Hematopoietic multipotent progenitor cell treated with erythropoietin and hydrocortisone succinate and interleukin-3 and kit ligand, for 6 days (in vitro differentiated cells): ENCODE measurements around the gene CADPS2.
"Not testable (repeated sequence)": the region's sequence is repeated elsewhere in the genome, so short reads cannot be mapped to it uniquely, and the experiment has no call there.

Experiments
- DNase-seq: peaks from one replicate; pipeline ENCODE4 v3.0.0-alpha.2; 2015

The CADPS2 gene

DNA sequence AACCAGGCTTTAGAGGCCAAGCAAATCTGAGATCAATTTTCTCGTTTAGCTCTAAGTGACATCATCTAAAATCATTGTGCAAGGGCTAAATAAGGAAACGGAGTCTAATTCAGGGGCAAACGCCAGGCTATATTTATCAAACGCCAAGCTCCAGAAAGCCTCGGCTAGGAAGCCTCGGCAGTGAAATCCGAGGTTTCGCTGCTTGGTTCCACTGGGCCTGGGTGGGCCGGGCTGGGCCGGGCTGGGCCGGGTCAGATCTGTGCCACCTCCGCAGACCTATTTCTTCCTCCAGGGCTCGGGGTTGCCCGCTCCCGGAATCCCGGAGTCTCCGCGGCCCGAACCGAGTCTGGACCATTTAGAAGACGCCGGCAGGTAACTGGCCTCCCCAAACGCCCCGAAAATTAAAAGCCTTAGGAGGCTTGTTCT lies 581.3 kb downstream of the CADPS2 start:
- DNase-seq = no peak

DNA sequence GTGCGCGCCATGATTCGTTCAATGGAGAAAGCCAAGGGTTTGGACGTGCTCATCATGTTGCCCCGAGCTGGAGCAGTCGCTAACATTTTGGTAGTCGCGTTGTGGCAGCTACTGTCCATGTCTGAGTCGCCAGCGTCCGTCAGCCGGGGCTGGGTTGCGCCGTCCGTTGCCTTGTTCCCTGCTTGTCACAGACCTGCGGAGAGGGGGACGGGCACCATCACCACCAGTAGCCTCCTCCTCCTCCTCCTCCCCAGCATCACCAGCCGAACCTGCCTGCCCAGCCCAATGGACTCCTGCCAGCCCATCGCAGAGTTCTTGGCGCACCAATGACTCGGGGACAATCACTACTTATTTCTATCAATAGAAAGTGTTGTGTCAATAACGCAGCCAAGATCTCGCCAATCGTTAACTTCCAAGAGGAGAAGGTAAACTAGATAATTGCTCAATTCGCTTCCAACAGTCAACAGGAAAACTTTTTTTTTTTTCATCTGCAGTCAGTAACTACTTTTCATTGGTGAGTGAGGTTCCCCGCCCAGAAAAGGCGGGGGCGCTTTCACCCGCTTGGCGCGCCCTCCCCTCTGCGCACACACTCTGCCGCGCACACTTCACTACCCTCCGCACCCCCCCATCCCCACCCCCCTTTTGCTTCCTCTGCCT lies 581.8 kb downstream of the CADPS2 start, which contains the start of gene FEZF1:
Gene FEZF1, minus strand, starts transcription at position 432 of the 657 bp plus-strand sequence. Its CDS starts 313 bp downstream, at position 119.
- no peak for DNase-seq

DNA sequence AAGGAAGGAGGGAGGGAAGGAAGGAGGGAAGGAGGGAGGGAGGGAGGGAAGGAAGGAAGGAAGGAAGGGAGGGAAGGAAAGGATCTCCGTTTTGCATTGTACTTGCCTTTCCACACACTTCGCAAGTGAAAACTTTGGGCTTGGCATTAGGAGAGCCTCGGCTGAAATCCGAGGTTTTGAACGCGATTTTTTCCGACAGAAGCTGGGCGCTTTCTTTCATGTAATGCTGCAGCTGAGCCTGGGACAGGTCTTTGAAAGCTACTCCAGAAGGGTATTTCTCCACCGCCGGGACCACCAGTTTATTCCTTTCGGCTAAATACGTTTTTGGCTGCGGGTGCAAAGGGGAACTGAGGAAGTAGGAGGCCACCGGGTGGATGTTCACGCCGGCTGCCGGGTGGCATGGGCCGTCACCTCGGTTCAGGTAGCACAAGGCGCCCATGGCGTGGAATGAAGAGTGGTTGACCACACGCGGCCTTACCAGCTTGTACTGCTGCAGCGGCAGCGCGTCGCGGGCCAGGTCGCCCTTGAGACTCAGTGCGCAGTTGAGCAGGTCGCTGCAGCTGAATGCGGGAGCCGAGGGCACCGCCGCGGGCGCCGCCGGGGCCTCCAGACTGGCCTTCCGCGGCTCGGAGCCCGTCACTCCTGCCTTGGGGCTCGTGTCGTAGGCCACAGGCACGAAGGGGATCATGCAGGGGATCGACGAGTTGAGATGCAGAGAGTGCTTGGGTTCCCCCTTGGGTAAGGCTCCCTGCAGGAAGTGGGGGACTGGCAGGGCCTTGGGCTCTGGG lies 582.5 kb downstream of the CADPS2 start:
- DNase-seq = no peak

DNA sequence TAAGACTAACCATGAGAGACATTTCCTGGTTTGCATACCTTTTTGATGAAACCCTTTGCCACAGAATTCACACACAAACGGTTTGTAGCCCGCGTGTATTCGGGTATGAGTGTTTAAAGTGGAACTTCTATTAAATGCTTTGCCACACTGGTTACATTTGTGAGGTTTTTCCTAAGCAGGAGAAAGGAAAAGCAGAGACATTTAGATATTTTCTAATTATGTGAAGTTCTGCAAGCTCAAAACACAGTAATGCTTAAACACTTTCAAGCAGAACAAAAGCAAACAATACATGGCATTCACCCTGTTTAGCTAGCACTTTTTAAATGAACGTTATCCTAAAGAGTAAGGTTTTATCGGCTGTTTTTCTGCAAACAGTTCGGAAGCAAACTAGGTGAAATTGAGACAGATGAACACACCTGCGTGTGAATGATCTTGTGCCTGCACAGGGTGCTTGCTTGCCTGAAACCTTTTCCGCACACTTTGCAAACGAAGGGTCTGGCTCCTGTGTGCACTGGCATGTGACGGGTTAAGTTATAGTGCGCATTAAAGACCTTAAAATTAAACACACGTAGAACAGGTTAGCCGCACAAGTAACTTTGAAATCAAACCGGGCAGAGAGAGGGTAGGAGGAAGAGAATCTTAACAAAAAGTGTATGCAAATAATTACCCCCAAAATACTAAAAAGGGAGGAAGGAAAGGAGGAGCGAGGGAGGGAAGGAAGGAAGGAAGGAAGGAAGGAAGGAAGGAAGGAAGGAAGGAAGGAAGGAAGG lies 583.3 kb downstream of the CADPS2 start:
- DNase-seq = no peak

DNA sequence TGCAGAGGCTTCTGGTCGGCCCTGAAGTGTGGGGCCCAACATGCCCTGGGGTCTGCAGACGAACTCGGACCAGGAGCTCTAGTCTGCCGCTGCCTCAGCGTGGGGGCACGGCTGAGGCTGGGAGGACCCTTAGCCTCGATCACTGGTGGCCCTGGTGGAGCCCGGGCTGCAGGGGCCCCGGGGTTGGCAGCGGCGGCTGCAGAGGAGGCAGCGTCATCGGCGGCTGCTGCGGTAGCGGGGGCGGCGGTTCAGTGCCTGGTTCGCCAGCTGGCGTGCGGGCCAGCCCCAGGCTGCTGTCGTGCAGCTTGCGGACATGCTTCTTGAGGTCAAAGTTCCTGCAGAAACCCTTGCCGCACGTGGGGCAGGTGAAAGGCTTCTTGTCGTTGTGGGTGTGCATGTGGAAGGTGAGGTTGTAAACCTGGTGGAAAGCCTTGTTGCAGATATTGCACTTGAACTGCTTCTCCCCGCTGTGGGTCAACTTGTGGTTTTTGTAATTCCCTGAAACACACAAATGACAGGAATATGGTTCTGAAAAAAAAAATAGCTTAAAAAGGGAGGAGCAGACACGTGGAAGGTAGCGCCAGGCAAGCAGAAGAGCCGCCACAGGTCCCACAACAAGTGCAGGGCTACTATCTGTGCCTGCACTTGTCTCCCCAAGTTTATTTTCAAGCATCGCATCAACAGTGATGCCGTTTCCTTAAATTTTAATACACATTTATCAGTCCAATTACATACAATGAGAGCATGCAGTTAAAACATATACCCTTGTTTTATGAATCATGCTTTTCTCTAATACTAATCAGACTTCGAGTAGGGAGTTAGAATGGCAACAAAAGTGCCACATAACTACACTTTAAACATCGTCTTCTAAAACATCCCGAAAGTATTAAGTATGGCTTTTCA lies 584.2 kb downstream of the CADPS2 start:
- no peak for DNase-seq

DNA sequence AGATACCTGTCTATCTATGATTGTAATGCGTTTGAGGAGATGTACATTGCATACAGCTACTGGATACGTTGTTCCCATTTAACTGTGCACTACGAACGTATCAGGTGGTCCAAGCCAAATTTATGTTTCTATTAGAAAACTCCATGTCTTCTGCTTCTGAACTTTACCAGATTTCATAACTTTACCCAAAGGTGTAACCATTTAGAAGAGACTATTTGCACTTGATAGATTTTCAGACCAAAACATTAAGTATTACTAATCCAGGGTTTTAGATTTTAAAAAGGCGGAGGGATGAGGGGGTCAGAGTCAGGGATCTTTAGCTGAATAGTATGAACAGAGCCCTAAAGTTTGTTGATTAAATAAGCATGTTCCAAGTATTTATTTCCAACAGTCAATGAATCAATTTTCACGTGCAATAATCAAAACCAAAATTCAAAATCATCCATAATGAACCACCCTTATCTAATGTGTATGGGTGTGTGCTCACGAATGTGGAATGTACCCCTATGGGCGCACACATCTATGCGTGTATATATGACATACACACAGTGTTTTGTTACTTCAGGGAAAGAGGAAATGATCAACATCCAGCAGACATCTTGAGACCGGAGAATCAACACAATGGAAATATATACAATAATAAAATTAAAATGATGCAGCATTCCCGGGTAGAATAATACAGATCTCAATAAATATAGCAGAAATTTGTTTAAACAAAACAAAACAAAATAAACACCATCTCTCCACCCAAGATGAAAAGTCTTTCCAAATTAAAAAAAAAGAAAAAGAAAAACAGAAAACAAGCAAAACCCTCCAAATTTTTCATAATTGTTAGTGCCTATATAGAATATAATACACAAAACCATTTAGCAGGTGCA lies 585.1 kb downstream of the CADPS2 start:
- DNase-seq = no peak

DNA sequence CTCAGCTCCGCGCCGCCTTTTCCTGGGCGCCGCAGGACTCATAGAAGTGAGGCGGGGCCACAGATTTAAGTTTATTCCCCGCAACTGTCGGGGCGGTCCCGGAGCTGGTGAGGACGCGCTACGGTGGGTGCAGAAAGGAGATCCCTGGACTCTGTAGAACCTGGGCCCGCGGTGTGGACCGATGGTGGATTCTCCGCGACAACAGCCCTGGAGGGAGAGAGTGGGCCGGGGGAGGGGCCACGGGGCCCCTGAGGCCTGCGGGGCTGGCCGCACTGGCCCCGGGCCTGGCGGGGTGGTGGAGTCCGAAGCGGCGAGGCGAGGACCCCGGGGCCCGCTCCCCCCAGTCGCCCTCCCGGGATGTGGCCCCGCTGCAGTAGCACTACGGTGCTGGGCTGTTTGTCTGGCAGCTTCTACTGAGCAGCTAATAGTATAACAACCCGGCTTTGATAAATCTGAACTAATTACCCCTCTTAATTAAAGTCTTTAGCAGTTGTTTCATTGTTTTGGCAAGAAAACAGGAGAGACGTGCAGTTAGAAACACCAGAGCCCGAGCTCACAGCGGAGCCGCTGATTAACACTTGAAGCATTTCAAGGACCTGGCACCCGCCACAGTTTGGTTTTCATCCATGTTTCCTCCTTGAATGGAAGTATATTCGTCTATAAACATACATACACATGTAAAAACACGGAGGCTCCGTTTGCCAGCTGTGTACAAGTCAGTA lies 585.9 kb downstream of the CADPS2 start:
- no peak for DNase-seq

DNA sequence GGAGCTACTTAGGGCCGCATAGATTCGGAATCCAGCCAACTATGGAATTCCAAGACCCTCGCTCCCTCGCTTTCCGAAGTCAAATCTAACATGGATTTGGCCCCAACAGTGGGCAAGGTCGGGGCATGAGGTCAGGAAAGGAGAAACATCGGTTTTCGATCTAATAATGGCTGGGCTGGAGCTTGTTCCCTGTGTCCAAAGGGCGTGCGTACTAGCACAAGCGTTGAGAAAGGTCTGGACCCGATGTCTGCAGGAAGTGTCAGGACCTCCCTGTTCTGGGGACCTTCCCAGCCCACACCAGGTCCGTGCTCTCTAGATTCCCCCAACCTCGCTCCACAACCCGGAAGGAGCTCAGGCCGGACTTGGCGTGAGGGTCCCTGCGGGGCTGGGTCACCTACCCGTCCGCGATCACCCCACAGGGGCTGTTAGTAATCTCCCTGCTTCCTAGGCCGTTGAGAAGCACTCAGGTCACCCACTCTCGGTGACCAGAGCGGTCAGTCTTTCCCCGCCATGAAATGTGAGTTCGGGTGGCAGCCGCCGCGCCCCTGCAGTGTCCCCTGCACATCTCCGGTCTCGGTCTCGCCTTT lies 586.5 kb downstream of the CADPS2 start:
- DNase-seq = no peak

DNA sequence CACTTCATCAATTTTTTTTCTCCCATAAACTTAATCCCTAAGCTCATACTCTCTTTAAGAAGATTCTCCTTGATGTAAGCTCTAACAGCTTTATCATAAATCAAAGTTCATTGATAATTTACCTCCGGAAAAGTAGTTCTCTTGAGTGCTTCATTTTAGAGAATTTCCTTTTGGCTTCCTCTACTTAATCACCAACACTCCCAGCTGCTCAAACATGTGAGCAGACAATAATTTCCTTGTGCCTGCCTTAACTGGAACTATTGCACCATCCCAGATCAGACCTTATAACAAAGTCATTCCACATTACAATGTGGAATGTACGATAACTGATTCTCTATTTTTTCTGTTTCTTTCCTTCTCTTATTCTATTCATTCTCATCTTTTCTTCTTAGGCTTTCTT lies 587.6 kb downstream of the CADPS2 start:
- DNase-seq = no peak

DNA sequence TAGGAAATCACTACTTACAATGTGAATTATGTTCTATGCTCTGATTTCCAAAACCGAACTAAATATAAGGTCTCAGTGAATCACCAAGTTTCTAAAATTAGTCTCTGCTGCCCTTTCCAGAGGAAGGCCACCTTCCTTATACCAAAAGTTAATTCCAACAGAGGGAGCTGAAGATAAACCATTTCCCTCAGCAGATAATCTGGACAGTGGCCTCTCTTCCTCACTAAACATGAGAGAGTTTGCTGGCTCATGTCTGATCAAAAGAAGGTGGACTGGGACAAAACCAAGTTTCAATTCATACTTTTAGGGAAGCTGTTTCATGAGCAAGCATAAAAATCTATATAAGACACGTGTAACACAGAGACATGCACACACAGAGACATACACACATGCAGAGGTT lies 588.1 kb downstream of the CADPS2 start:
- no peak for DNase-seq

DNA sequence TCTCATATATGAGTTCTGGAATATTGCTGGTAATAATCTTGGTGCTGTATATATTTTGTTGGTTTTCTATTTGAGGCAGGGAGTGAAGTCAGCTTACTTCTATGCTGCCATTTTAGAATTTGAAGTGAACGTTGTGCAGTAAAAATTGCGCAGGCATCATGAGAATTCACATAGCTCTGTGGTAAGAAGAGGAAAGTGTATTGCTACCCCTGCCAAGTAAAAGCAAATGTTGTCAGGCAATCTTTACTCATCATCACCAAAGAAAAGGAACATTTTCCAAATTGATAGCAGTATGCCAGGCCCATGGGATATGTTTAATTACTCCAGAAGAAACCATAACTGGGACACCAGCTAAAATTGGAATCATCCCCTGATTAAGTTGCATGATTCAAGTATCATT lies 595.1 kb downstream of the CADPS2 start:
- no peak for DNase-seq

DNA sequence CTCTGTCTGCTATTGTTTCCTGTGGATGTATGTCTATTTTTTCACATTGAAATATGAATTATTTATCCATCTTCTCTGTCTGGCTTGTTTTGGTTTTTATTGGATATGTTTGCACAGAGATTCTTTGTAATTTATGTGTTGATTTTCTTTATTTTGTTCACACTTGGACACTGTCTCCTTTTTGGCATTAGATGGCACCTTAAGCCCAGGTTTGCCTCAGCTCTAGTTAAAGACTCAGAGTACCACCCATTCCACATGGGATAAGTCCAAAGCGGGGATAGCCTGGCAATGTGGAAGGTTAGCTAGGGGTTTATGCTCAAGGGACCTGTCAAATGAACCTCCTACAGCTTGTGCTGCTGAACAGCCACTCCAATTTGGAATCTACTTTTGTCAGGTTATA lies 595.8 kb downstream of the CADPS2 start:
- no peak for DNase-seq

DNA sequence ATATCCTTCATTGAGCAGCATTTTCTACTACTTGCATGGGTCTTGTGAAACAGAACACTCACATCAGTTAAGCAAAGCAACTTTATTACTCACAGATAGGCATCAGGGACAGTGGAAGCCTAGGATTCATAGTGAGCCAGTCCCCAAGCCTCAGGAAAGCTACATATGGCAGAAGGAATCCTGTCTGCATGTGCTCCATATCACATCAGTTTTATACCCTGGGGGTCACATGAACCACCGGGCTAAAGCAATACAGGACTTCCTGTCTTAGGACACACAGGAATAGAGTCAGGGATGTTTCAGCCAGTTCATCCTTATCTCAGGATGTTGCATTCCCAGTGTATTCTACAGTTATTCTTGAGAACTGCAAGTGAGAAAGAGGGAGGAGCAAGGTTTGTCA lies 596.8 kb downstream of the CADPS2 start:
- no peak for DNase-seq

DNA sequence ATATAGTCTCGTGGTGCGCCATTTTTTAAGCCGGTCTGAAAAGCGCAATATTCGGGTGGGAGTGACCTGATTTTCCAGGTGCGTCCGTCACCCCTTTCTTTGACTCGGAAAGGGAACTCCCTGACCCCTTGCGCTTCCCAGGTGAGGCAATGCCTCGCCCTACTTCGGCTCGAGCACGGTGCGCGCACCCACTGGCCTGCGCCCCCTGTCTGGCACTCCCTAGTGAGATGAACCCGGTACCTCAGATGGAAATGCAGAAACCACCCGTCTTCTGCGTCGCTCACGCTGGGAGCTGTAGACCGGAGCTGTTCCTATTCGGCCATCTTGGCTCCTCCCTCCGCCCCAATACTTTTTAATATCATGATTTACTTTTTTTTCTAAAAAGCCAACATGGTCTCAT lies 601.7 kb downstream of the CADPS2 start:
- DNase-seq = not testable (repeated sequence)

DNA sequence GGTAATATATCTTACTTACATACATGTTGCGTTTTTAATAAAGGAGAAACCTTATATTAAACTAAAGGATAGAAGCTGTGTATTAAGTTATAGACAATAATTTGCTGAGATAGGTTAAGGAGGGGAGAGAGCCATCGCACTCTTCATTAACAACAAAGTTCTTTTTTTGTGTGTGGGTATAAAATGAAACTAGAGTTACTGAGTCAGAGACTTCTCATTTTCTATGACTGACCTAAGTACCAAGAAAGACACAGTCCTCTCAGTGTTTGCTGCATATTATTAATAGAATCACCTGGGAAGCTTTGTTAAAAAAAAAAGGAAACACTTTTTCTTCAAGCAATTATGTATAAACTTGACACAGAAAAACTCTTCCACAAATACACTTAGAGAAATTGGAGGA lies 613.1 kb downstream of the CADPS2 start:
- no peak for DNase-seq

DNA sequence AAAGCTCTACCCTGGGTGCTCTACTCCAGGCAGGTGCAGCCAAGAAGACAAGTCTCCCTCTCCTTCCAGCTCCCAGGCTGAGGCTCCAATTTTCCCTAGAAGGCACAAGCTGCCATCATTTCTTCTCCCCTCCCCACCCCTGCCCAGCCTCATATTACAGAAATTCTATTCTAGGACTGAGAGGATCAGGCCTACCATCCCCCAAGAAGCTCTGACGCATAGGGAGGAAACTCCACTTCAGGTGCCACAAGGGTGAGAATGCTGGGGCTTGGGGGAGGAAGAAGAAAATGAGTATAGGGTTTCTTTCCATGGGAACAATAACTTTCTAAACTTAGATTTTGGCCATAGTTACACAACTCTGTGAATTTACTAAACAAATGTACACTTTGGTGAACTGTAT lies 617.0 kb downstream of the CADPS2 start:
- DNase-seq = no peak
